SH-SY5Y (cell line): Measurements from ENCODE around the gene NFKB1.

Experiments used
- GATA2 ChIP-seq: IDR thresholded peaks from 2 replicates; pipeline ENCODE4 v1.6.1; 2011; ENCODE audit warnings: mild to moderate bottlenecking, low read depth, low read length
- GATA3 ChIP-seq: IDR thresholded peaks from 2 replicates; pipeline ENCODE4 v1.6.1; 2011; ENCODE audit warnings: low read depth, mild to moderate bottlenecking, low read length, moderate library complexity

- TF ChIP-seq GATA2, result no peak
- no peak for TF ChIP-seq GATA3
Observed at GRCh38 chr4:102586002-102586643, 85.0 kb downstream of the NFKB1 start.
